Astrocyte (in vitro differentiated cells and primary cell): ENCODE results near the gene FN3KRP. TPM values are rescaled to one million over a fixed set of nuclear protein-coding genes. Genes with fewer than 3 reads are reported as not detected.

Experiments
- DNase-seq: peaks from one replicate; pipeline ENCODE4 v3.0.0-alpha.2; 2010; ENCODE audit warnings: low read depth
- FAIRE-seq: peaks from 2 replicates; lab custom pipeline; 2011; peaks lifted over from hg19 to GRCh38; lab: Jason Lieb, UNC
- H2AFZ ChIP-seq: 2 replicates; pipeline ENCODE4 v1.6.0; 2012; ENCODE audit warnings: low read depth, low read length, inconsistent platforms
- H3K27ac ChIP-seq: 2 replicates; pipeline ENCODE4 v1.5.1; 2011; ENCODE audit warnings: low read depth, low read length, inconsistent platforms
- H3K27me3 ChIP-seq: 2 replicates; pipeline ENCODE4 v1.6.0; 2011; ENCODE audit warnings: low read length, inconsistent platforms; ENCODE audit not compliant: insufficient read depth
- H3K36me3 ChIP-seq: 2 replicates; pipeline ENCODE4 v1.5.1; 2011; ENCODE audit warnings: low read length, inconsistent platforms; ENCODE audit not compliant: insufficient read depth
- H3K4me1 ChIP-seq: 2 replicates; pipeline ENCODE4 v1.5.1; 2011; ENCODE audit warnings: low read length, inconsistent platforms; ENCODE audit not compliant: insufficient read depth
- H3K4me2 ChIP-seq: 2 replicates; pipeline ENCODE4 v1.6.0; 2012; ENCODE audit warnings: low read length, inconsistent platforms
- H3K4me3 ChIP-seq: 2 replicates; pipeline ENCODE4 v1.5.1; 2011; ENCODE audit warnings: low read depth, mild to moderate bottlenecking, low read length, inconsistent platforms; ENCODE audit not compliant: insufficient read depth
- H3K79me2 ChIP-seq: 2 replicates; pipeline ENCODE4 v1.6.0; 2012; ENCODE audit warnings: mild to moderate bottlenecking, low read length, inconsistent platforms; ENCODE audit not compliant: insufficient read depth
- H3K9ac ChIP-seq: 2 replicates; pipeline ENCODE4 v1.6.0; 2012; ENCODE audit warnings: mild to moderate bottlenecking, low read length, inconsistent platforms
- H3K9me3 ChIP-seq: 2 replicates; pipeline ENCODE4 v1.5.1; 2012; ENCODE audit warnings: low read depth, mild to moderate bottlenecking, low read length, inconsistent platforms; ENCODE audit not compliant: insufficient read depth
- H4K20me1 ChIP-seq: 2 replicates; pipeline ENCODE4 v1.6.0; 2012; ENCODE audit warnings: low read length, inconsistent platforms; ENCODE audit not compliant: insufficient read depth
- H3K27ac Mint-ChIP-seq: one replicate; pipeline ENCODE4 v1.8.0; 2021; ENCODE audit warnings: mild to moderate bottlenecking, mixed read lengths; ENCODE audit not compliant: unreplicated experiment
- H3K27me3 Mint-ChIP-seq: one replicate; pipeline ENCODE4 v1.8.0; 2021; ENCODE audit warnings: low read depth, mixed read lengths; ENCODE audit not compliant: unreplicated experiment
- H3K36me3 Mint-ChIP-seq: one replicate; pipeline ENCODE4 v1.8.0; 2021; ENCODE audit warnings: low read depth, mixed read lengths; ENCODE audit not compliant: unreplicated experiment
- H3K4me1 Mint-ChIP-seq: one replicate; pipeline ENCODE4 v1.8.0; 2021; ENCODE audit warnings: low read depth, mixed read lengths; ENCODE audit not compliant: unreplicated experiment
- H3K4me3 Mint-ChIP-seq: one replicate; pipeline ENCODE4 v1.8.0; 2021; ENCODE audit warnings: mild to moderate bottlenecking, moderate library complexity, mixed read lengths; ENCODE audit not compliant: unreplicated experiment
- H3K9me3 Mint-ChIP-seq: one replicate; pipeline ENCODE4 v1.8.0; 2021; ENCODE audit warnings: mild to moderate bottlenecking, mixed read lengths; ENCODE audit not compliant: unreplicated experiment
- CTCF ChIP-seq: IDR thresholded peaks from 2 replicates; pipeline ENCODE4 v1.5.1; 2011; ENCODE audit warnings: low read depth, mild to moderate bottlenecking, inconsistent platforms, low read length, moderate library complexity; ENCODE audit not compliant: insufficient read depth
- EZH2 ChIP-seq: IDR thresholded peaks from 2 replicates; pipeline ENCODE4 v1.6.1; 2012; ENCODE audit warnings: mild to moderate bottlenecking, low read length, inconsistent platforms; ENCODE audit not compliant: insufficient read depth
- total RNA-seq: library from RNA; stranded (reverse); gene quantifications from 2 replicates; pipeline ENCODE4 v1.2.1, GENCODE V29; 2021

FN3KRP gene
- total RNA-seq, 1 donor from 2014 or later, result 14.8 TPM

- no peak overlapping the region for H3K27ac ChIP-seq
- no peak overlapping the region for H3K4me2 ChIP-seq
- Mint-ChIP-seq H3K27ac (no peak overlapping the region), H3K4me1 (no peaks in the 10 kb centered on the region), H3K36me3 (peaks cover 24% of the 10 kb centered on the region), H3K27me3 (no peaks in the 10 kb centered on the region), H3K4me3 (no peak overlapping the region), H3K9me3 (peaks cover 9% of the 10 kb centered on the region)
- H3K79me2 ChIP-seq, result no peaks in the 10 kb centered on the region
- DNase-seq (no peak), FAIRE-seq (no peak)
- no peaks in the 10 kb centered on the region for H3K27me3 ChIP-seq
- no peak overlapping the region for H3K4me3 ChIP-seq
- no peaks in the 10 kb centered on the region for H4K20me1 ChIP-seq
- H2AFZ ChIP-seq, result no peak overlapping the region
- H3K9ac ChIP-seq, result no peak overlapping the region
- H3K4me1 ChIP-seq, result peaks cover 6% of the 10 kb centered on the region
- peaks cover 5% of the 10 kb centered on the region for H3K36me3 ChIP-seq
- H3K9me3 ChIP-seq, result peaks cover 12% of the 10 kb centered on the region
- TF ChIP-seq EZH2 (no peak), CTCF (no peak)
These were observed 21.7 kb downstream of the FN3KRP start for GRCh38 chr17:82737967-82738877.

DNA sequence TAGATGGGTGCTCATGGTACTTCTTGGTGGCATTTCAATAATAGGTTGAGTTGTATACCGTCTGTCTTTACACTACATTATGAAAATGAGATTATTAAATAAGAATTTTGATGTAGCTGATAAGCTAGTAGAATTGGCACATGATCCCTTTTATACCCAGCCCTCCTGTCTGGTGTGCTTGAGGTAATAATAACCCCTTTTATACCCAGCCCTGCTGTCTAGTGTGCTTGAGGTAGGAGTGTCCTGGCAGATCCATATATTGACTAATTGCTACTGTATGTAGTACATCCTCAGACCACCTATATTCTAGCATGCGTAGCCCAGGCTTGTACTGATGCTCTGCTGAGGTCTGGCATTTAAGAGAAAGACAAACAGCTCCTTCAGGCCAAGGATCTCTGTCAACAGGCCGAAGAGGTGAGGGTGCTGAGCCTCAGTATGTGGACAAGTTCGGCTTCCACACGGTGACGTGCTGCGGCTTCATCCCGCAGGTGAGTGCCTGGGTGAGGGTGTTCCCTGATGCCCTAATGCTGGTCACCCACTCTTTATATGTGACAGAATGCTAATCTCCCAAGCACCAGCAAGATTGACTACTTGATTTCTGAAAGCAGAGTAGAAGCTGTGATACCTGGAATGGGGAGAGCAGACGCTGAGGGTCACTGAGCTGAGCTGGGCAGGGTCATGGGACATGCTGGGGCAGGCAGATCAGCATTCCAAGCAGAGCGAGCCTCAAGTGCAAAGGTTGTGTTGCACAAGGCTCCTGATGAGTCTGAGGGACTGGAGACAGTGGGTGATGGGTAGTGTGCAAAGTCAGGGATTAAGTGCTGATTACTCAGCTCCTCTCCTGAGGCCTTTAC is 24.6 kb downstream of the FN3KRP start:
- Histone ChIP-seq H3K36me3 (peaks cover 5% of the 10 kb centered on the region), H3K27ac (no peak overlapping the region), H3K9me3 (peaks cover 6% of the 10 kb centered on the region), H4K20me1 (no peaks in the 10 kb centered on the region), H2AFZ (no peak overlapping the region), H3K9ac (no peak overlapping the region), H3K79me2 (no peaks in the 10 kb centered on the region), H3K4me3 (no peak overlapping the region), H3K4me2 (no peak overlapping the region), H3K27me3 (no peaks in the 10 kb centered on the region), H3K4me1 (no peaks in the 10 kb centered on the region)
- FAIRE-seq, result no peak
- Mint-ChIP-seq H3K4me1 (no peaks in the 10 kb centered on the region), H3K4me3 (no peak overlapping the region), H3K36me3 (peaks cover 24% of the 10 kb centered on the region), H3K27me3 (no peaks in the 10 kb centered on the region), H3K27ac (no peak overlapping the region), H3K9me3 (peaks cover 14% of the 10 kb centered on the region)
- no peak for DNase-seq
- TF ChIP-seq CTCF, result no peak
- TF ChIP-seq EZH2, result no peak
